Fibroblast of lung (primary cell): Measurements from ENCODE around the gene ETV6.

ENCODE experiments used
- EZH2 ChIP-seq: IDR thresholded peaks from 2 replicates; pipeline ENCODE4 v1.5.1; 2012; ENCODE audit warnings: low read length, control low read depth, mild to moderate bottlenecking; ENCODE audit errors: missing control alignments
- TF ChIP-seq, protein P1 (sequence below), 2 donors: IDR thresholded peaks in 1 of 2; conservative IDR thresholded peaks in 1 of 2; 1 replicate in 1 of 2; 2 replicates in 1 of 2; pipeline ENCODE4 v1.5.1; 2011 to 2012; ENCODE audit warnings: low read length in 2 of 2, control low read depth in 1 of 2, inconsistent platforms in 1 of 2, low read depth in 1 of 2, mild to moderate bottlenecking in 1 of 2

DNA sequence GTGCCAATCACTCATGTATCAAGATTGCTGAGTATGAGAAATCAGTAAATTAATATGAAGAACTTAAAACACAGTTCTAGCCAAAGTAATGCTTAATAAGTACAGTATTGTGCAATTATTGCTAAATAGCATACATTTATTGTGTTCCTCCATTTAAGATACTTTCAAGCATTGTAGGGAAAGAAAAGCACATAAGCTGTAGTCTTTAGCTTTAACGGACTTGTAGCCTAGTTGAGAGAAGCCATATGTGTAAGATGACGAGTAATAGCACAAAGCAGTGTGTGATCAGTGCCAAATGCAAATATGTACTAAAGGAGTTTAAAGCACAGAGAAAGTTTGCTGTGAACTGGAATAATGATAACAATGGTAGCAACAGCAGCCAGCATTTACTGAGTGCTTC is 38.1 kb downstream of the ETV6 start:
- TF ChIP-seq, protein P1, sequence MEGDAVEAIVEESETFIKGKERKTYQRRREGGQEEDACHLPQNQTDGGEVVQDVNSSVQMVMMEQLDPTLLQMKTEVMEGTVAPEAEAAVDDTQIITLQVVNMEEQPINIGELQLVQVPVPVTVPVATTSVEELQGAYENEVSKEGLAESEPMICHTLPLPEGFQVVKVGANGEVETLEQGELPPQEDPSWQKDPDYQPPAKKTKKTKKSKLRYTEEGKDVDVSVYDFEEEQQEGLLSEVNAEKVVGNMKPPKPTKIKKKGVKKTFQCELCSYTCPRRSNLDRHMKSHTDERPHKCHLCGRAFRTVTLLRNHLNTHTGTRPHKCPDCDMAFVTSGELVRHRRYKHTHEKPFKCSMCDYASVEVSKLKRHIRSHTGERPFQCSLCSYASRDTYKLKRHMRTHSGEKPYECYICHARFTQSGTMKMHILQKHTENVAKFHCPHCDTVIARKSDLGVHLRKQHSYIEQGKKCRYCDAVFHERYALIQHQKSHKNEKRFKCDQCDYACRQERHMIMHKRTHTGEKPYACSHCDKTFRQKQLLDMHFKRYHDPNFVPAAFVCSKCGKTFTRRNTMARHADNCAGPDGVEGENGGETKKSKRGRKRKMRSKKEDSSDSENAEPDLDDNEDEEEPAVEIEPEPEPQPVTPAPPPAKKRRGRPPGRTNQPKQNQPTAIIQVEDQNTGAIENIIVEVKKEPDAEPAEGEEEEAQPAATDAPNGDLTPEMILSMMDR (conservative IDR thresholded peaks at IDR 0.05 in 1 of 2, IDR thresholded peaks at IDR 0.05 in 1 of 2; ENCODE audit: low read depth in 1 of 2, low read length in 2 of 2) = no peak
- TF ChIP-seq EZH2 = no peak
